Neural progenitor cell (in vitro differentiated cells): ENCODE results near the gene TSSC4.

ENCODE experiments used
- EZH2 ChIP-seq: fragments of 200-600 bp; sonication (generic); IDR thresholded peaks from 2 replicates; pipeline ENCODE4 v1.6.1; 2017; ENCODE audit warnings: antibody characterized with exemption, mild to moderate bottlenecking, moderate library complexity
- TF ChIP-seq, protein P1 (sequence below): fragments of 200-600 bp; sonication (generic); IDR thresholded peaks from 2 replicates; pipeline ENCODE4 v1.5.1; 2017; ENCODE audit warnings: antibody characterized with exemption, mild to moderate bottlenecking

DNA sequence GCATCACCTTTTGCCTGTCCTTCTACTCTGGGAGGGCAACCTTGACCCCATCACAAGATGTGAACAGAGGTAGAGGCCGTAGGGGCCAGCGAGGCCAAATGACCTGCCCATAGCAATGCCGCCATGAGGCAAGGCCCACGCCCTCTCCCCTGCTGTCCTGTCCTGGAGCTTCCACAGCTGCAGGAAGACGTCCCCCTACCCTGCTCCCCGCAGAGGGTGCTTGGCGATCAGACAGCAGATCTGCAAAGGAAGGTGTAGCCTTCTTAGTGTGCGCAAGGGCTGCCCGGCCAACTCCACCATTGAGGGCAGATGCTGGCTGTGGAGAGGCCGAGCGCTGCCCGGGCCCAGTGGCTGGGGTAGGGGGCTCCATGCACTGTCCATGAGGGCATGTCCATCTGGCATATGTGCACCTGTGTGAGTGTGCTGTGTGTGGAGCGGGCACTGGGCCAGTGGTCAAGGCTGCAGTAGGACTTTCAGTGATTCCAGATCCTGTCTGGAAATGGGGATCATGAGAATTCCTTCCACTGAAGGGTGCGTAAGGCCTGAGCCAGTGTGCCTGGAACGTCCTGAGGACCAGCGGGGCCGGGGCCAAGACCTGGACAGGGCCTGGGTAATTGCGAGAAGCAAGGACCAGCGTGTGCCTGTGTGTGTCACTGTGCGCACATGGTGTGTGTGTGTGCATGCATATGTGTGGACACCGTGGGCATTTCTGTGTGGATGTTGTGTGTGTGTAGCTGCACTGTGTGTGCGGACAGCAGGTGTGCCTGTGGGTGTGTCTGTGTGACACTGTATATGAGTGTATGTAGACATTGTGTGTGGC, 32.8 kb downstream of the TSSC4 start:
- TF ChIP-seq EZH2, result no peak
- TF ChIP-seq, protein P1, sequence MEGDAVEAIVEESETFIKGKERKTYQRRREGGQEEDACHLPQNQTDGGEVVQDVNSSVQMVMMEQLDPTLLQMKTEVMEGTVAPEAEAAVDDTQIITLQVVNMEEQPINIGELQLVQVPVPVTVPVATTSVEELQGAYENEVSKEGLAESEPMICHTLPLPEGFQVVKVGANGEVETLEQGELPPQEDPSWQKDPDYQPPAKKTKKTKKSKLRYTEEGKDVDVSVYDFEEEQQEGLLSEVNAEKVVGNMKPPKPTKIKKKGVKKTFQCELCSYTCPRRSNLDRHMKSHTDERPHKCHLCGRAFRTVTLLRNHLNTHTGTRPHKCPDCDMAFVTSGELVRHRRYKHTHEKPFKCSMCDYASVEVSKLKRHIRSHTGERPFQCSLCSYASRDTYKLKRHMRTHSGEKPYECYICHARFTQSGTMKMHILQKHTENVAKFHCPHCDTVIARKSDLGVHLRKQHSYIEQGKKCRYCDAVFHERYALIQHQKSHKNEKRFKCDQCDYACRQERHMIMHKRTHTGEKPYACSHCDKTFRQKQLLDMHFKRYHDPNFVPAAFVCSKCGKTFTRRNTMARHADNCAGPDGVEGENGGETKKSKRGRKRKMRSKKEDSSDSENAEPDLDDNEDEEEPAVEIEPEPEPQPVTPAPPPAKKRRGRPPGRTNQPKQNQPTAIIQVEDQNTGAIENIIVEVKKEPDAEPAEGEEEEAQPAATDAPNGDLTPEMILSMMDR, result no peak
